ENCODE measurements around the gene ASGR1.

The ASGR1 gene

GRCh38 chr17:7215136-7215638 is 36.0 kb upstream of the ASGR1 start:
- H3K36me3 ChIP-seq (ENCODE audit: control insufficient read depth in 1 of 2, insufficient read depth in 2 of 2, low read length in 2 of 2): no peaks in the 10 kb centered on the region
- H3K27ac ChIP-seq (ENCODE audit: low read length): peak overlapping the region; percentile 56
- H3K27me3 ChIP-seq (ENCODE audit: low read depth, low read length): no peaks in the 10 kb centered on the region
- H3K9me3 ChIP-seq (ENCODE audit: control insufficient read depth in 1 of 2, low read length in 2 of 2): no peaks in the 10 kb centered on the region
- H3K4me1 ChIP-seq (ENCODE audit: control insufficient read depth in 1 of 2, insufficient read depth in 2 of 2, low read length in 2 of 2): peaks cover 25 to 48% of the 10 kb centered on the region in 2 donors
- H3K4me3 ChIP-seq (ENCODE audit: low read depth in 1 of 2, low read length in 2 of 2): peak overlapping the region; percentile 70 to 77

- Histone ChIP-seq H3K4me3 (ENCODE audit: low read depth in 1 of 2, low read length in 2 of 2) (peak overlapping the region; percentile 70 to 77), H3K27ac (ENCODE audit: low read length) (peak overlapping the region; percentile 56), H3K4me1 (ENCODE audit: control insufficient read depth in 1 of 2, insufficient read depth in 2 of 2, low read length in 2 of 2) (peaks cover 24 to 45% of the 10 kb centered on the region in 2 donors), H3K9me3 (ENCODE audit: control insufficient read depth in 1 of 2, low read length in 2 of 2) (no peaks in the 10 kb centered on the region), H3K36me3 (ENCODE audit: control insufficient read depth in 1 of 2, insufficient read depth in 2 of 2, low read length in 2 of 2) (no peaks in the 10 kb centered on the region), H3K27me3 (ENCODE audit: low read depth, low read length) (no peaks in the 10 kb centered on the region)
These were observed 35.3 kb upstream of the ASGR1 start for GRCh38 chr17:7214300-7215135.

- peak overlapping the region; percentile 11 for H3K27ac ChIP-seq (ENCODE audit: low read length)
- H3K4me1 ChIP-seq (ENCODE audit: control insufficient read depth in 1 of 2, insufficient read depth in 2 of 2, low read length in 2 of 2): peaks cover 18 to 38% of the 10 kb centered on the region in 2 donors
- H3K4me3 ChIP-seq (ENCODE audit: low read depth in 1 of 2, low read length in 2 of 2): peak overlapping the region; percentile 70 to 77
- no peaks in the 10 kb centered on the region for H3K9me3 ChIP-seq (ENCODE audit: control insufficient read depth in 1 of 2, low read length in 2 of 2)
- H3K27me3 ChIP-seq (ENCODE audit: low read depth, low read length): no peaks in the 10 kb centered on the region
- no peaks in the 10 kb centered on the region for H3K36me3 ChIP-seq (ENCODE audit: control insufficient read depth in 1 of 2, insufficient read depth in 2 of 2, low read length in 2 of 2)
These were observed 34.7 kb upstream of the ASGR1 start for GRCh38 chr17:7213895-7214299.

- H3K4me1 ChIP-seq (ENCODE audit: control insufficient read depth in 1 of 2, insufficient read depth in 2 of 2, low read length in 2 of 2): peaks cover 16 to 20% of the 10 kb centered on the region in 2 donors
- no peak overlapping the region for H3K4me3 ChIP-seq (ENCODE audit: low read depth in 1 of 2, low read length in 2 of 2)
- H3K27me3 ChIP-seq (ENCODE audit: low read depth, low read length): no peaks in the 10 kb centered on the region
- no peaks in the 10 kb centered on the region for H3K9me3 ChIP-seq (ENCODE audit: control insufficient read depth in 1 of 2, low read length in 2 of 2)
- no peaks in the 10 kb centered on the region for H3K36me3 ChIP-seq (ENCODE audit: control insufficient read depth in 1 of 2, insufficient read depth in 2 of 2, low read length in 2 of 2)
- no peak overlapping the region for H3K27ac ChIP-seq (ENCODE audit: low read length)
These were observed 32.5 kb upstream of the ASGR1 start for GRCh38 chr17:7211491-7212273.

GRCh38 chr17:7208754-7209460 is 29.7 kb upstream of the ASGR1 start:
- H3K27me3 ChIP-seq (ENCODE audit: low read depth, low read length): no peaks in the 10 kb centered on the region
- no peaks in the 10 kb centered on the region for H3K9me3 ChIP-seq (ENCODE audit: control insufficient read depth in 1 of 2, low read length in 2 of 2)
- no peaks in the 10 kb centered on the region for H3K36me3 ChIP-seq (ENCODE audit: control insufficient read depth in 1 of 2, insufficient read depth in 2 of 2, low read length in 2 of 2)
- H3K4me3 ChIP-seq (ENCODE audit: low read depth in 1 of 2, low read length in 2 of 2): no peak overlapping the region
- peaks cover 3 to 4% of the 10 kb centered on the region in 2 donors for H3K4me1 ChIP-seq (ENCODE audit: control insufficient read depth in 1 of 2, insufficient read depth in 2 of 2, low read length in 2 of 2)
- H3K27ac ChIP-seq (ENCODE audit: low read length): no peak overlapping the region

- Histone ChIP-seq H3K4me3 (ENCODE audit: low read depth in 1 of 2, low read length in 2 of 2) (no peak overlapping the region), H3K4me1 (ENCODE audit: control insufficient read depth in 1 of 2, insufficient read depth in 2 of 2, low read length in 2 of 2) (peaks cover 0 to 4% of the 10 kb centered on the region in 2 donors), H3K36me3 (ENCODE audit: control insufficient read depth in 1 of 2, insufficient read depth in 2 of 2, low read length in 2 of 2) (peaks cover 7% of the 10 kb centered on the region in 2 donors), H3K9me3 (ENCODE audit: control insufficient read depth in 1 of 2, low read length in 2 of 2) (no peaks in the 10 kb centered on the region), H3K27me3 (ENCODE audit: low read depth, low read length) (no peaks in the 10 kb centered on the region), H3K27ac (ENCODE audit: low read length) (no peak overlapping the region)
These were observed 28.9 kb upstream of the ASGR1 start for GRCh38 chr17:7208027-7208571.

GRCh38 chr17:7207120-7208001 is 28.2 kb upstream of the ASGR1 start:
- Histone ChIP-seq H3K4me1 (ENCODE audit: control insufficient read depth in 1 of 2, insufficient read depth in 2 of 2, low read length in 2 of 2) (peaks cover 0 to 4% of the 10 kb centered on the region in 2 donors), H3K9me3 (ENCODE audit: control insufficient read depth in 1 of 2, low read length in 2 of 2) (no peaks in the 10 kb centered on the region), H3K27me3 (ENCODE audit: low read depth, low read length) (no peaks in the 10 kb centered on the region), H3K4me3 (ENCODE audit: low read depth in 1 of 2, low read length in 2 of 2) (no peak overlapping the region), H3K27ac (ENCODE audit: low read length) (peak overlapping the region; percentile 27), H3K36me3 (ENCODE audit: control insufficient read depth in 1 of 2, insufficient read depth in 2 of 2, low read length in 2 of 2) (peaks cover 14% of the 10 kb centered on the region in 2 donors)

- peaks cover 0 to 4% of the 10 kb centered on the region in 2 donors for H3K4me1 ChIP-seq (ENCODE audit: control insufficient read depth in 1 of 2, insufficient read depth in 2 of 2, low read length in 2 of 2)
- H3K9me3 ChIP-seq (ENCODE audit: control insufficient read depth in 1 of 2, low read length in 2 of 2): no peaks in the 10 kb centered on the region
- peaks cover 14 to 27% of the 10 kb centered on the region in 2 donors for H3K36me3 ChIP-seq (ENCODE audit: control insufficient read depth in 1 of 2, insufficient read depth in 2 of 2, low read length in 2 of 2)
- peak overlapping the region; percentile 55 to 69 for H3K4me3 ChIP-seq (ENCODE audit: low read depth in 1 of 2, low read length in 2 of 2)
- H3K27ac ChIP-seq (ENCODE audit: low read length): peak overlapping the region; percentile 51
- no peaks in the 10 kb centered on the region for H3K27me3 ChIP-seq (ENCODE audit: low read depth, low read length)
These were observed 26.4 kb upstream of the ASGR1 start for GRCh38 chr17:7205561-7205960.

- Histone ChIP-seq H3K36me3 (ENCODE audit: control insufficient read depth in 1 of 2, insufficient read depth in 2 of 2, low read length in 2 of 2) (peaks cover 14 to 27% of the 10 kb centered on the region in 2 donors), H3K4me3 (ENCODE audit: low read depth in 1 of 2, low read length in 2 of 2) (peak overlapping the region; percentile 55 to 69), H3K4me1 (ENCODE audit: control insufficient read depth in 1 of 2, insufficient read depth in 2 of 2, low read length in 2 of 2) (peaks cover 0 to 4% of the 10 kb centered on the region in 2 donors)
These were observed 25.8 kb upstream of the ASGR1 start for GRCh38 chr17:7204828-7205461.

GRCh38 chr17:7204336-7204735 is 25.2 kb upstream of the ASGR1 start:
- peaks cover 14 to 27% of the 10 kb centered on the region in 2 donors for H3K36me3 ChIP-seq (ENCODE audit: control insufficient read depth in 1 of 2, insufficient read depth in 2 of 2, low read length in 2 of 2)
- H3K4me3 ChIP-seq (ENCODE audit: low read depth in 1 of 2, low read length in 2 of 2): peak overlapping the region; percentile 55 to 69
- H3K27ac ChIP-seq (ENCODE audit: low read length): no peak overlapping the region
- no peaks in the 10 kb centered on the region for H3K9me3 ChIP-seq (ENCODE audit: control insufficient read depth in 1 of 2, low read length in 2 of 2)
- peaks cover 0 to 4% of the 10 kb centered on the region in 2 donors for H3K4me1 ChIP-seq (ENCODE audit: control insufficient read depth in 1 of 2, insufficient read depth in 2 of 2, low read length in 2 of 2)
- H3K27me3 ChIP-seq (ENCODE audit: low read depth, low read length): no peaks in the 10 kb centered on the region

More at GRCh38 chr17:7204828-7205461, 25.8 kb upstream of the ASGR1 start:
- no peaks in the 10 kb centered on the region for H3K9me3 ChIP-seq (ENCODE audit: control insufficient read depth in 1 of 2, low read length in 2 of 2)
- H3K27me3 ChIP-seq (ENCODE audit: low read depth, low read length): no peaks in the 10 kb centered on the region
- H3K27ac ChIP-seq (ENCODE audit: low read length): peak overlapping the region; percentile 51

Measured in muscle layer of duodenum (tissue), 2 donors.